ENCODE measurements around the gene GREB1.

Gene GREB1

DNA sequence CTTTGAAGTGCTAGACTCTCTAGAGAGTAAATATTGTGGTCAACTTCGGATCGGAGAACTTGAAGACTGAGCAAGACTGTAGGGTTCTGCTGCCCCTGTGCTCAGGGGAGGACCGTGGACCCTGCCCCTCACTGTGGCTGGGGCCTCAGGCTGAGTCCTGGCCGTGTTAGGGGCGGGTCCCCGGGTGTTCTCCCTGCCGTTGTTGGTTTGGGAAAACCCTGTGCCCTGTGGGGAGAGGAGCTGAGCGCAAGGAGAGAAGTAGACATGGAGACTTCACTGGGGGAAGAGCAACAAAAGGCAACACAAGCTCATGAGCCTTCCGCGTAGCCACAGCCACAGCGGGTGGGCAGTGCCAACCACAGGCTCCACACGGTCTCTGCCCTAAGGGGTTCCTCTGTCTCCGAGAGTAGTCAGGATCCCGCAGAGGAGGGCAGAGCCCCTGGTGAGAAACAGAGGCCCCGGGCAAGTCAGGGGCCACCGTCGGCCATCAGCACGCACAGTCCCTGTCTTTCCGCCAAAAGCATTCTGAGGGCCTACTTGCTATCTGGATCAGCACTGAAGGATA lies 83.1 kb downstream of the GREB1 start:
- no peak for TF ChIP-seq CEBPB (IDR thresholded peaks at IDR 0.05)
- TF ChIP-seq, protein P1, sequence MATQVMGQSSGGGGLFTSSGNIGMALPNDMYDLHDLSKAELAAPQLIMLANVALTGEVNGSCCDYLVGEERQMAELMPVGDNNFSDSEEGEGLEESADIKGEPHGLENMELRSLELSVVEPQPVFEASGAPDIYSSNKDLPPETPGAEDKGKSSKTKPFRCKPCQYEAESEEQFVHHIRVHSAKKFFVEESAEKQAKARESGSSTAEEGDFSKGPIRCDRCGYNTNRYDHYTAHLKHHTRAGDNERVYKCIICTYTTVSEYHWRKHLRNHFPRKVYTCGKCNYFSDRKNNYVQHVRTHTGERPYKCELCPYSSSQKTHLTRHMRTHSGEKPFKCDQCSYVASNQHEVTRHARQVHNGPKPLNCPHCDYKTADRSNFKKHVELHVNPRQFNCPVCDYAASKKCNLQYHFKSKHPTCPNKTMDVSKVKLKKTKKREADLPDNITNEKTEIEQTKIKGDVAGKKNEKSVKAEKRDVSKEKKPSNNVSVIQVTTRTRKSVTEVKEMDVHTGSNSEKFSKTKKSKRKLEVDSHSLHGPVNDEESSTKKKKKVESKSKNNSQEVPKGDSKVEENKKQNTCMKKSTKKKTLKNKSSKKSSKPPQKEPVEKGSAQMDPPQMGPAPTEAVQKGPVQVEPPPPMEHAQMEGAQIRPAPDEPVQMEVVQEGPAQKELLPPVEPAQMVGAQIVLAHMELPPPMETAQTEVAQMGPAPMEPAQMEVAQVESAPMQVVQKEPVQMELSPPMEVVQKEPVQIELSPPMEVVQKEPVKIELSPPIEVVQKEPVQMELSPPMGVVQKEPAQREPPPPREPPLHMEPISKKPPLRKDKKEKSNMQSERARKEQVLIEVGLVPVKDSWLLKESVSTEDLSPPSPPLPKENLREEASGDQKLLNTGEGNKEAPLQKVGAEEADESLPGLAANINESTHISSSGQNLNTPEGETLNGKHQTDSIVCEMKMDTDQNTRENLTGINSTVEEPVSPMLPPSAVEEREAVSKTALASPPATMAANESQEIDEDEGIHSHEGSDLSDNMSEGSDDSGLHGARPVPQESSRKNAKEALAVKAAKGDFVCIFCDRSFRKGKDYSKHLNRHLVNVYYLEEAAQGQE (IDR thresholded peaks at IDR 0.05; ENCODE audit: low read depth), result no peak
- TF ChIP-seq, protein P2, sequence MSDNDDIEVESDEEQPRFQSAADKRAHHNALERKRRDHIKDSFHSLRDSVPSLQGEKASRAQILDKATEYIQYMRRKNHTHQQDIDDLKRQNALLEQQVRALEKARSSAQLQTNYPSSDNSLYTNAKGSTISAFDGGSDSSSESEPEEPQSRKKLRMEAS (IDR thresholded peaks at IDR 0.05), result no peak
- no peak for TF ChIP-seq NFIC (IDR thresholded peaks at IDR 0.05)
- TF ChIP-seq CREB1 (IDR thresholded peaks at IDR 0.05; ENCODE audit: low read depth), result no peak
- TF ChIP-seq FOXM1 (IDR thresholded peaks at IDR 0.05; ENCODE audit: borderline replicate concordance, low read depth), result no peak
- no peak for TF ChIP-seq EP300 (IDR thresholded peaks at IDR 0.05; ENCODE audit: borderline replicate concordance)
- TF ChIP-seq RAD21 (IDR thresholded peaks at IDR 0.05; ENCODE audit: low read depth), result no peak
- TF ChIP-seq TCF12 (IDR thresholded peaks at IDR 0.05; ENCODE audit: low read depth), result no peak
- no peak for TF ChIP-seq TAF1 (IDR thresholded peaks at IDR 0.05; ENCODE audit: low read depth)
- no peak for TF ChIP-seq EGR1 (IDR thresholded peaks at IDR 0.05)
- TF ChIP-seq YY1 (IDR thresholded peaks at IDR 0.05; ENCODE audit: low read depth), result no peak
- TF ChIP-seq TEAD4 (IDR thresholded peaks at IDR 0.05), result no peak
- TF ChIP-seq ZBTB7A (IDR thresholded peaks at IDR 0.05; ENCODE audit: low read depth), result no peak
- TF ChIP-seq, protein P3, sequence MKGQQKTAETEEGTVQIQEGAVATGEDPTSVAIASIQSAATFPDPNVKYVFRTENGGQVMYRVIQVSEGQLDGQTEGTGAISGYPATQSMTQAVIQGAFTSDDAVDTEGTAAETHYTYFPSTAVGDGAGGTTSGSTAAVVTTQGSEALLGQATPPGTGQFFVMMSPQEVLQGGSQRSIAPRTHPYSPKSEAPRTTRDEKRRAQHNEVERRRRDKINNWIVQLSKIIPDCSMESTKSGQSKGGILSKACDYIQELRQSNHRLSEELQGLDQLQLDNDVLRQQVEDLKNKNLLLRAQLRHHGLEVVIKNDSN (IDR thresholded peaks at IDR 0.05), result no peak

DNA sequence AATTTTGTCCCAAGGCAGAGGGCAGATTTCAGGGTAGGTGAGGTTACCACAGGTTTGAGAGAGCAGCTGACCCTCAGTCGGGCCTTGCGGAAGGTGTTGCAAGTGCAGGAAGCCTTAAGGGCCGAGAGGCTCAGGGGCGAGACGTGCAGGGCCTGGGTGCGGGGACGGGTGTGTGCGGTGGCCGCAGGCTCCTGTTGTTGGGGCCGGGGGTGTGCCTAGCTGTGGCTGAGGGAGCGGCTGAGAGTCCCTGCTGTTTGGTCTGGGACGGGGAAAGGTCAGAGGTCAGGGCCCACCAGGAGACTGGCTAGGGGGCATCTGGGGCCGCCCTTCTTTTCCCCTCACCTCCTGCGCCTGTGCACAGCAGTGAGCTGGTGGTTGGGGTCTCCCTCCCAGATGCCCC lies 83.7 kb downstream of the GREB1 start:
- TF ChIP-seq TAF1 (IDR thresholded peaks at IDR 0.05; ENCODE audit: low read depth), result no peak
- TF ChIP-seq EP300 (IDR thresholded peaks at IDR 0.05; ENCODE audit: borderline replicate concordance), result no peak
- TF ChIP-seq, protein P2 (IDR thresholded peaks at IDR 0.05), result no peak
- TF ChIP-seq NFIC (IDR thresholded peaks at IDR 0.05), result no peak
- TF ChIP-seq TCF12 (IDR thresholded peaks at IDR 0.05; ENCODE audit: low read depth), result no peak
- TF ChIP-seq ZBTB7A (IDR thresholded peaks at IDR 0.05; ENCODE audit: low read depth), result no peak
- TF ChIP-seq, protein P1 (IDR thresholded peaks at IDR 0.05; ENCODE audit: low read depth), result no peak
- no peak for TF ChIP-seq TEAD4 (IDR thresholded peaks at IDR 0.05)
- TF ChIP-seq YY1 (IDR thresholded peaks at IDR 0.05; ENCODE audit: low read depth), result no peak
- TF ChIP-seq CEBPB (IDR thresholded peaks at IDR 0.05), result no peak
- no peak for TF ChIP-seq CREB1 (IDR thresholded peaks at IDR 0.05; ENCODE audit: low read depth)
- TF ChIP-seq RAD21 (IDR thresholded peaks at IDR 0.05; ENCODE audit: low read depth), result no peak
- no peak for TF ChIP-seq FOXM1 (IDR thresholded peaks at IDR 0.05; ENCODE audit: borderline replicate concordance, low read depth)

DNA sequence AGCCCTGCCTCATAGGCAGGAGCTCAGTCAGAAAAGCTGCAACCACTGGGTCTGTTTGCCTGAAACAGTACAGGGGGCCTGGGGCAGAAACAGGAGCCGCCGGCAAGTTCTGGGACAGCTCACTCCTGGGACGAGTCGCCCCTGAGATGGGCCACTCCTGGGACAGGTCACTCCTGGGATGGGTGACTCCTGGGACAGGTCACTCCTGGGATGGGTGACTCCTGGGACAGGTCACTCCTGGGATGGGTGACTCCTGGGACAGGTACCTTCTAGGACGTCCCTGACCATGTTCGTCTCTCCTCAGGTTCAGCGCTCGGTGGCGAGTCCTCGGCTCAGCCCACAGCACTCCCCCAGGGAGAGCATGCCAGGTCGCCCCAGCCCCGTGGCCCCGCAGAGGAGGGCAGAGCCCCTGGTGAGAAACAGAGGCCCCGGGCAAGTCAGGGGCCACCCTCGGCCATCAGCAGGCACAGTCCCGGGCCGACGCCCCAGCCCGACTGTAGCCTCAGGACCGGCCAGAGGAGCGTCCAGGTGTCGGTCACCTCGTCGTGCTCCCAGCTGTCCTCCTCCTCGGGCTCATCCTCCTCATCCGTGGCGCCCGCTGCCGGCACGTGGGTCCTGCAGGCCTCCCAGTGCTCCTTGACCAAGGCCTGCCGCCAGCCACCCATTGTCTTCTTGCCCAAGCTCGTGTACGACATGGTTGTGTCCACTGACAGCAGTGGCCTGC lies 84.3 kb downstream of the GREB1 start:
- TF ChIP-seq YY1 (IDR thresholded peaks at IDR 0.05; ENCODE audit: low read depth) (no peak), FOXM1 (IDR thresholded peaks at IDR 0.05; ENCODE audit: borderline replicate concordance, low read depth) (no peak), EP300 (IDR thresholded peaks at IDR 0.05; ENCODE audit: borderline replicate concordance) (no peak), TAF1 (IDR thresholded peaks at IDR 0.05; ENCODE audit: low read depth) (no peak), RAD21 (IDR thresholded peaks at IDR 0.05; ENCODE audit: low read depth) (no peak), TEAD4 (IDR thresholded peaks at IDR 0.05) (no peak), CREB1 (IDR thresholded peaks at IDR 0.05; ENCODE audit: low read depth) (no peak), CEBPB (IDR thresholded peaks at IDR 0.05) (no peak), ZBTB7A (IDR thresholded peaks at IDR 0.05; ENCODE audit: low read depth) (no peak), NFIC (IDR thresholded peaks at IDR 0.05) (no peak), EGR1 (IDR thresholded peaks at IDR 0.05) (no peak), TCF12 (IDR thresholded peaks at IDR 0.05; ENCODE audit: low read depth) (no peak)
- TF ChIP-seq, protein P2 (IDR thresholded peaks at IDR 0.05), result no peak
- TF ChIP-seq, protein P3 (IDR thresholded peaks at IDR 0.05), result no peak
- TF ChIP-seq, protein P1 (IDR thresholded peaks at IDR 0.05; ENCODE audit: low read depth), result no peak
